ENCODE measurements around the gene PCDHB4.
A peak's percentile ranks its signal among the peaks of the same experiment; 100 is the strongest.
"Not testable (repeated sequence)": the region's sequence is repeated elsewhere in the genome, so short reads cannot be mapped to it uniquely, and the experiment has no call there.

PCDHB4 gene

DNA sequence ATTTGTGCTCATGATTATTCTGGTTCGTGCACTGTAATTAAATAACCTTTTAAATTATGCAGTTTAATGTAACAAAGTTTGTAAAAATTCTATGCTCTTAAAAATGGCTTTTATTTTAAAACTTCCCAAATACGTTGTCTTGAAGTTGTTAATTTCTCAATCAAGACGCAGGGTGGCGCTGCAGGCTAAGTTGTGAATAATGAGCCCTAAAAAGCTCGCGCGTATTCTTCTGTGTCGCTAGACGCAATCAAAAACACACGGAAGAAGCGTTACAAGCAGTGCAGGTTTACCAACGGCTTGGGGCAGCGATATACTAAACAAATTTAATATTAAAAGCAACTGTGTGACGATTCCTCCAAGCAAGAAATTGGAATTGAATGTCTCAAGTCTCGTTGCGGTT is at the start of gene PCDHB4:
Gene PCDHB4 (plus strand): TSS at position 256 of the 400 bp plus-strand sequence. CDS start 181 bp downstream, outside the sequence.
- DNase-seq (ENCODE audit: low spot score), result no peak

DNA sequence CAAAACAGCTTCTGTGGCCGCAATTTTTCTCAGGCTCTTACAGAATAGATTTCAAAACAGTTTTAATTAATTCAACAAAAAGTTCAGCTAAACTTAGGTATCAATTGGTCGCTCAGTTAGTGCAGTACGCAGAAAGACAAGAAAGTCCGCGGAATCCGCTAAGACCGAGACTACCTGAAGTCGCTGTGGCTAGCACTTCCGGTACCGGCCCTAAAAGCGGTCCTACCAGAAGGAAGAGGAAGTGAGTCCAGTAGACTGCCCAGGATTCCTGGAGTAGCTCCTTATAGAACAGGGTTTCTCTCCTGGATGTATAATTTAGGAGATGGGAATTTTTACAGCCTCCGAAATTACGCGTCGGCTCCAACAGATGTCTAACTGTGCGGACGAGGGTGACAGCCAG is 43.8 kb upstream of the PCDHB4 start:
- no peak for DNase-seq (ENCODE audit: low spot score)

DNA sequence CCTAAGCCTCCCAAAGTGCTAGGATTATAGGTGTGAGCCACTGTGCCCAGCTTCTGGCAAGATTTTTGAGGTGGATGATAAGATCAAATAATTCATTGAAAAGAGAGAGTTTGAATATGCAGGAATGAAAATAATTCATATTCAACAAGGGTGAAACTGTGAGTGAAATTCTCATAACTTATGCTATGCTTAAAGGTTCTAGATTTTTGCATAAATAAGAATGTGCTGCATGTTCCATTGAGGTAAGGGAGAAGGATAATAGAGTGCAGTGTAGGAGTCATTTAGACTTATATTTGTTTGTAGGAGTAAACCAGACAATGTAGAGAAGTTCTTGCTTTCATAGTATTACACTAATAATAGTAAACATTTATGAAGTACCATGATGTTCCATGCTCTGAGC is 39.4 kb upstream of the PCDHB4 start:
- DNase-seq (ENCODE audit: low spot score), result no peak

DNA sequence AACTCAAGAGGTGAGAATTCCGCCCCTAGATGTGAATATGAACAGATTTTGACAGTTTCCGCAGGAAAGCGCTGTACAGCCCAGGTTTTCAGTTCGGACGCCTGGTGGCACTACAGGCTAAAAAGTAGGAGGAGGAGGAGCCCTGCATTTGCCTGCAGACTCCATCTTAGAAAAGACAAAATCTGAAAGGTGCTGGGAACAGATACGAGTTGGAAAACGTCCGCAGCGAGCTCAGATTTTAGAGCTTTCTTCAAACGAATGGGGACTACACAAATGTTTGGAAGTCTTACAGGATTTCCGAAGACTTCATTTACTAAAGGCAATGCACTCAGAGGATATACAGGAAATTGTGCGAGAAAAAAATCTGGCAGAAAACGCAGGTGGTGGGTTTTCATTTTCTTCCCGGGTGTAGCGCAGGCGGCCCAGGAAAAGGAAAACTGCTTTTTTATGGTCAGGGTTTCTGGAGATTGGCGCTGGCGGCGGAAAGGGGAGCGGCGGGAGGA is 37.1 kb upstream of the PCDHB4 start:
- peak; percentile 79 for DNase-seq (ENCODE audit: low spot score)

DNA sequence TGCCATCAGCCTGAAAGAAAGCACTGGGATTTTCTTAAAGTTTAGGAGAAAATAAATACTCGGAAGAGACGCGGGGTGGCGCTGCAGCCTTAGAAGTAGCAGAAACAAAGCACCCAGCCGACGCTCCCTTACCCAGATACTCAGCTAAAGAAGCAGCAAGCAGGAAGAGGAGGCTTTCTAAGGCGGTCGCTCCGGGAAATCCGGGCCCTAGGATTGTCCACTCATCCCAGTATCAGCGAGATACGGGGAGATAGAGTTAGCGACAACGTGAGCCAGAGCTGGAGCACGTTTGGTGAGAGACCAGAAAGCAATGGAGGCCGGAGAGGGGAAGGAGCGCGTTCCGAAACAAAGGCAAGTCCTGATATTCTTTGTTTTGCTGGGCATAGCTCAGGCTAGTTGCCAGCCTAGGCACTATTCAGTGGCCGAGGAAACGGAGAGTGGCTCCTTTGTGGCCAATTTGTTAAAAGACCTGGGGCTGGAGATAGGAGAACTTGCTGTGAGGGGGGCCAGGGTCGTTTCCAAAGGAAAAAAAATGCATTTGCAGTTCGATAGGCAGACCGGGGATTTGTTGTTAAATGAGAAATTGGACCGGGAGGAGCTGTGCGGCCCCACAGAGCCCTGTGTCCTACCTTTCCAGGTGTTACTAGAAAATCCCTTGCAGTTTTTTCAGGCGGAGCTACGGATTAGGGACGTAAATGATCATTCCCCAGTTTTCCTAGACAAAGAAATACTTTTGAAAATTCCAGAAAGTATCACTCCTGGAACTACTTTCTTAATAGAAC is 26.9 kb upstream of the PCDHB4 start, which contains the start of gene PCDHB2:
Gene PCDHB2 (plus strand): TSS at position 135 of the 782 bp plus-strand sequence. CDS start 176 bp downstream, at position 311.
- DNase-seq (ENCODE audit: low spot score), result peak; percentile 75

DNA sequence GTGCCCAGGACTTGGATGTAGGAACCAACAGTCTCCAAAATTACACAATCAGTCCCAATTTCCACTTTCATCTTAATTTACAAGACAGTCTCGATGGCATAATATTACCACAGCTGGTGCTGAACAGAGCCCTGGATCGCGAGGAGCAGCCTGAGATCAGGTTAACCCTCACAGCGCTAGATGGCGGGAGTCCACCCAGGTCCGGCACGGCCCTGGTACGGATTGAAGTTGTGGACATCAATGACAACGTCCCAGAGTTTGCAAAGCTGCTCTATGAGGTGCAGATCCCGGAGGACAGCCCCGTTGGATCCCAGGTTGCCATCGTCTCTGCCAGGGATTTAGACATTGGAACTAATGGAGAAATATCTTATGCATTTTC is 26.4 kb upstream of the PCDHB4 start:
- DNase-seq (ENCODE audit: low spot score), result no peak

DNA sequence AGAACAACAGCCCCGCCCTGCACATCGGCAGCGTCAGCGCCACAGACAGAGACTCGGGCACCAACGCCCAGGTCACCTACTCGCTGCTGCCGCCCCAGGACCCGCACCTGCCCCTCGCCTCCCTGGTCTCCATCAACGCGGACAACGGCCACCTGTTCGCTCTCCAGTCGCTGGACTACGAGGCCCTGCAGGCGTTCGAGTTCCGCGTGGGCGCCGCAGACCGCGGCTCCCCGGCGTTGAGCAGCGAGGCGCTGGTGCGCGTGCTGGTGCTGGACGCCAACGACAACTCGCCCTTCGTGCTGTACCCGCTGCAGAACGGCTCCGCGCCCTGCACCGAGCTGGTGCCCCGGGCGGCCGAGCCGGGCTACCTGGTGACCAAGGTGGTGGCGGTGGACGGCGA is 25.4 kb upstream of the PCDHB4 start:
- DNase-seq (ENCODE audit: low spot score), result not testable (repeated sequence)

DNA sequence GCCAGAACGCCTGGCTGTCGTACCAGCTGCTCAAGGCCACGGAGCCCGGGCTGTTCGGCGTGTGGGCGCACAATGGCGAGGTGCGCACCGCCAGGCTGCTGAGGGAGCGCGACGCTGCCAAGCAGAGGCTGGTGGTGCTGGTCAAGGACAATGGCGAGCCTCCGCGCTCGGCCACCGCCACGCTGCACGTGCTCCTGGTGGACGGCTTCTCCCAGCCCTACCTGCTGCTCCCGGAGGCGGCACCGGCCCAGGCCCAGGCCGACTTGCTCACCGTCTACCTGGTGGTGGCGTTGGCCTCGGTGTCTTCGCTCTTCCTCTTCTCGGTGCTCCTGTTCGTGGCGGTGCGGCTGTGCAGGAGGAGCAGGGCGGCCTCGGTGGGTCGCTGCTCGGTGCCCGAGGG is 25.0 kb upstream of the PCDHB4 start:
- DNase-seq (ENCODE audit: low spot score), result not testable (repeated sequence)

DNA sequence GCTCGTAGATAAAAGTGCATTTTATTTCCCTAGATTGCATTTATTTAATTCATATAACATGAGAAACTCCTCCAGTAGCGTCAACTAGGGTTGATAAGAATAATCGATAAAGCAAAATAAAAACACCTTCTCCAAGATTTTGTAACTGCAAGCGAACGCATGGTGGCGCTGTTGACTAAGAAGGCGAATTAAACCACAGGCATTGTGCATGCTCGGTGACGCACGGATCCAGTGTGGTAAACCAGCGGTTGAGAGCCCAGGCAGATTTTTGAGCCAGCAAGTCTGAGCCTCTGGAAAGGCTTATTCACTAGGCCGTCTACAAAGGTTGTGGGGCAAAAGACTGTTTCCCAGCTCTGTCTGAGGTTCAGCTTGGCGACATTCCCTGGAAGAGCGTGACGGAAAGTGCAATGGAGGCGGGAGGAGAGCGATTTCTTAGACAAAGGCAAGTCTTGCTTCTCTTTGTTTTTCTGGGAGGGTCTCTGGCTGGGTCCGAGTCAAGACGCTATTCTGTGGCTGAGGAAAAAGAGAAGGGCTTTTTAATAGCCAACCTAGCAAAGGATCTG is 21.3 kb upstream of the PCDHB4 start, which contains the start of gene PCDHB3:
Gene PCDHB3 (plus strand): TSS at position 231 of the 563 bp plus-strand sequence. CDS start 177 bp downstream, at position 408.
- DNase-seq (ENCODE audit: low spot score), result peak; percentile 70

DNA sequence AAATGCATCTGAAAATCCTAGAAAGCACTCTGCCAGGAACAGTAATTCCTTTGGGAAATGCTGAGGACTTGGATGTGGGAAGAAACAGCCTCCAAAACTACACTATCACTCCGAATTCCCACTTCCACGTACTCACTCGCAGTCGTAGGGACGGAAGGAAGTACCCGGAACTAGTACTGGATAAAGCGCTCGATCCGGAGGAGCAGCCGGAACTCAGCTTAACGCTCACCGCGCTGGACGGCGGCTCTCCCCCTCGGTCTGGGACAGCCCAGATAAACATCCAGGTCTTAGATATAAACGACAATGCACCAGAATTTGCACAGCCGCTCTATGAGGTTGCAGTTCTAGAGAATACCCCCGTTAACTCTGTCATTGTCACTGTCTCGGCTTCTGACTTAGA is 20.6 kb upstream of the PCDHB4 start:
- no peak for DNase-seq (ENCODE audit: low spot score)

DNA sequence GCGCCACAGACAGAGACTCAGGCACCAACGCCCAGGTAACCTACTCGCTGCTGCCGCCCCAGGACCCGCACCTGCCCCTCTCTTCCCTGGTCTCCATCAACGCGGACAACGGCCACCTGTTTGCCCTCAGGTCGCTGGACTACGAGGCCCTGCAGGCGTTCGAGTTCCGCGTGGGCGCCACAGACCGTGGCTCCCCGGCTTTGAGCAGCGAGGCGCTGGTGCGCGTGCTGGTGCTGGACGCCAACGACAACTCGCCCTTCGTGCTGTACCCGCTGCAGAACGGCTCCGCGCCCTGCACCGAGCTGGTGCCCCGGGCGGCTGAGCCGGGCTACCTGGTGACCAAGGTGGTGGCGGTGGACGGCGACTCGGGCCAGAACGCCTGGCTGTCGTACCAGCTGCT is 19.5 kb upstream of the PCDHB4 start:
- not testable (repeated sequence) for DNase-seq (ENCODE audit: low spot score)

DNA sequence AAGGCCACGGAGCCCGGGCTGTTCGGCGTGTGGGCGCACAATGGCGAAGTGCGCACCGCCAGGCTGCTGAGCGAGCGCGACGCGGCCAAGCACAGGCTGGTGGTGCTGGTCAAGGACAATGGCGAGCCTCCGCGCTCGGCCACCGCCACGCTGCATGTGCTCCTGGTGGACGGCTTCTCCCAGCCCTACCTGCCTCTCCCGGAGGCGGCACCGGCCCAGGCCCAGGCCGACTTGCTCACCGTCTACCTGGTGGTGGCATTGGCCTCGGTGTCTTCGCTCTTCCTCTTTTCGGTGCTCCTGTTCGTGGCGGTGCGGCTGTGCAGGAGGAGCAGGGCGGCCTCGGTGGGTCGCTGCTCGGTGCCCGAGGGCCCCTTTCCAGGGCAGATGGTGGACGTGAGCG is 19.1 kb upstream of the PCDHB4 start:
- not testable (repeated sequence) for DNase-seq (ENCODE audit: low spot score)

DNA sequence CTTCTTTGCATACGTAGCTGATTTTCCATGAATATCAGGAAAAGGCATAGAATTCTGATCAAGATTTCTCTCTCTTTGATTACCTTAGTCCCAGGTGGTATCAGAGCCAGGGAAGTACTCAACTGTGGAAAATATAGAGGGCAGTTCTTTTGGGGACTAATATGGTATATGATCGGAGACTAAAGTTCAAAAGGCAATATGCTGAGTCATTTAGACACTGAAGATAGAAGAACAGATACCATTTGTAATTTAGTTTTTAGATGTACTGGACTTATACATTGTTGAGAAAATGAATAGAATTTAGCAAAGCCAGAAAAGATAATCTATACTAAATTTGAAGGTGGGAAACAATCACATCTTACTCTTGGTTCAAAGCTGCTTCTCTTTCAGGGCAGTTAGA is 16.3 kb upstream of the PCDHB4 start:
- DNase-seq (ENCODE audit: low spot score), result no peak

DNA sequence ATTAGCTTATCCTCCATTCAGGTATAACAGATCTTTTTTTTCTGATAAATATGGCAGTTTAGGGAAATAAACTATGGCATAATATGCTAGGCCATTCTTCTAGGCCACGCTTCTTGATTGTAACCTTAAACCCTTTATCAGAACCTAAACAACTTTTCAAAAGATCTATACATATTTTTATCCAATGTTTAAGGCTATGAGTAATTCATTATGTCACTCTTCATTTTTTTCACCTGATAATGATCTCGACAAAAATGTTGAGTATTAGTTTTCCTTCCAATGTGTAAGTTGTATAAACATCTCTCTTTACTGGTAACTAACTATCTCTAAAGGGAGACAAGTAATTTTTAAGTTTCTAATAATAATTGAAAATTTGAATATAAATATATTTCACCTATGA is 2.4 kb upstream of the PCDHB4 start:
- no peak for DNase-seq (ENCODE audit: low spot score)

DNA sequence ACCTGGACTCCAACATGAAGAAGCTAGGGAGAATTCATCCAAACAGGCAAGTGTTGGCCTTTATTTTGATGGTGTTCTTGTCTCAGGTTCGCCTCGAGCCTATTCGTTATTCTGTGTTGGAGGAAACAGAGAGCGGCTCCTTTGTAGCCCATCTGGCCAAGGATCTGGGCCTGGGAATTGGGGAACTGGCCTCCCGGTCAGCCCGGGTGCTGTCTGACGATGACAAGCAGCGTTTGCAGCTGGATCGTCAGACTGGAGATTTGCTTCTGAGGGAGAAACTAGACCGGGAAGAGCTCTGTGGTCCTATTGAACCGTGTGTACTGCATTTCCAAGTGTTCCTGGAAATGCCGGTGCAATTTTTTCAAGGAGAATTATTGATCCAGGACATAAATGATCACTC is 367 bp downstream of the PCDHB4 start:
- DNase-seq (ENCODE audit: low spot score), result no peak

DNA sequence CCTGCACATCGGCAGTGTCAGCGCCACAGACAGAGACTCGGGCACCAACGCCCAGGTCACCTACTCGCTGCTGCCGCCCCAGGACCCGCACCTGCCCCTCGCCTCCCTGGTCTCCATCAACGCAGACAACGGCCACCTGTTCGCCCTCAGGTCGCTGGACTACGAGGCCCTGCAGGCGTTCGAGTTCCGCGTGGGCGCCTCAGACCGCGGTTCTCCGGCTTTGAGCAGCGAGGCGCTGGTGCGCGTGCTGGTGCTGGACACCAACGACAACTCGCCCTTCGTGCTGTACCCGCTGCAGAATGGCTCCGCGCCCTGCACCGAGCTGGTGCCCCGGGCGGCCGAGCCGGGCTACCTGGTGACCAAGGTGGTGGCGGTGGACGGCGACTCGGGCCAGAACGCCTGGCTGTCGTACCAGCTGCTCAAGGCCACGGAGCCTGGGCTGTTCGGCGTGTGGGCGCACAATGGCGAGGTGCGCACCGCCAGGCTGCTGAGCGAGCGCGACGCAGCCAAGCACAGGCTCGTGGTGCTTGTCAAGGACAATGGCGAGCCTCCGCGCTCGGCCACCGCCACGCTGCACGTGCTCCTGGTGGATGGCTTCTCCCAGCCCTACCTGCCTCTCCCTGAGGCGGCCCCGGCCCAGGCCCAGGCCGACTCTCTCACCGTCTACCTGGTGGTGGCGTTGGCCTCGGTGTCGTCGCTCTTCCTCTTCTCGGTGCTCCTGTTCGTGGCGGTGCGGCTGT is 1.9 kb downstream of the PCDHB4 start:
- DNase-seq (ENCODE audit: low spot score), result not testable (repeated sequence)

DNA sequence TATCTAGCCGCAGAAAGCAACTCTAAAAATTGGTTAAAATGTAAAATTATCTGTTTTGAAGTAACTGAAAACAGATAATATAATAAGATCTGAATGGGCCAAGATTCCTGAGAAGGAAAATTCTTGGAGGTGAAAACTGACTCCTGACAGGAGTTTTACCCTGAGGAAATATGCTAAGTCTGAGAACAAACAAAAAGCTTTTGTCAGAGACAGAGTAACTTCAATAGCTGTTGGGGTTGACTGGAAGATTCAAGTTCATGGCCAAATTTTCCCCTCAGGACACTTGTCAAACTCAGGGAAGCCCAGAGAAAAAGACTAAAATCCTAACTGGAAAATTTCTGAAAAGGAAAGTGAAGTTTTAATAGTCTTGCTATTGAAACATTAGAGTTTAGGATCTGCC is 5.7 kb downstream of the PCDHB4 start:
- DNase-seq (ENCODE audit: low spot score), result no peak

DNA sequence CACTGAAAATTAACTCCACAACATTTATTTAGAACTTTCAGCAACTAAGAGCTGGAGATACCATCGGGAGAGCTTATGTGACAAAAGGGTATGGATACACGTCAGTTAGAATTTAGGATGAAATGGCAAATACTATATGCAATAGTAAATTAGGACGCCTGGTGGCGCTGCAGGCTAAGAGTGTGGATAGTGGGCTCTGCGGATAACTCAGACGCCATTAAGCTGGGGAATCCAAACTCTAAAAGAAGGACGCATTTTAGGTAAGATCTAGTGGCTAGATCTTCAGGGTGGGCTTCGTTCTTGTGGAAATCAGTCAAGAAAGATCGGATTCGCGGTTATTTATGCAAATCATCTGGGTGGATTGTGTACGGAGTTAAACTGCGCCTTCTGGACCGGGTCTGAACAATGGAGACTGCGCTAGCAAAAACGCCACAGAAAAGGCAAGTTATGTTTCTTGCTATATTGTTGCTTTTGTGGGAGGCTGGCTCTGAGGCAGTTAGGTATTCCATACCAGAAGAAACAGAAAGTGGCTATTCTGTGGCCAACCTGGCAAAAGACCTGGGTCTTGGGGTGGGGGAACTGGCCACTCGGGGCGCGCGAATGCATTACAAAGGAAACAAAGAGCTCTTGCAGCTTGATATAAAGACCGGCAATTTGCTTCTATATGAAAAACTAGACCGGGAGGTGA is 13.6 kb downstream of the PCDHB4 start, which contains the start of gene PCDHB5:
Gene PCDHB5 (plus strand): TSS at position 177 of the 688 bp plus-strand sequence. CDS start 229 bp downstream, at position 406.
- peak; percentile 53 for DNase-seq (ENCODE audit: low spot score)

DNA sequence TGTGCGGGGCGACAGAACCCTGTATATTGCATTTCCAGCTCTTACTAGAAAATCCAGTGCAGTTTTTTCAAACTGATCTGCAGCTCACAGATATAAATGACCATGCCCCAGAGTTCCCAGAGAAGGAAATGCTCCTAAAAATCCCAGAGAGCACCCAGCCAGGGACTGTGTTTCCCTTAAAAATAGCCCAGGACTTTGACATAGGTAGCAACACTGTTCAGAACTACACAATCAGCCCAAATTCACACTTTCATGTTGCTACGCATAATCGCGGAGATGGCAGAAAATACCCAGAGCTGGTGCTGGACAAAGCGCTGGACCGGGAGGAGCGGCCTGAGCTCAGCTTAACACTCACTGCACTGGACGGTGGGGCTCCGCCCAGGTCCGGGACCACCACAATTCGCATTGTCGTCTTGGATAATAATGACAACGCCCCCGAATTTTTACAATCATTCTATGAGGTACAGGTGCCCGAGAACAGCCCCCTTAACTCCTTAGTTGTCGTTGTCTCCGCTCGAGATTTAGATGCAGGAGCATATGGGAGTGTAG is 14.2 kb downstream of the PCDHB4 start:
- DNase-seq (ENCODE audit: low spot score), result no peak

DNA sequence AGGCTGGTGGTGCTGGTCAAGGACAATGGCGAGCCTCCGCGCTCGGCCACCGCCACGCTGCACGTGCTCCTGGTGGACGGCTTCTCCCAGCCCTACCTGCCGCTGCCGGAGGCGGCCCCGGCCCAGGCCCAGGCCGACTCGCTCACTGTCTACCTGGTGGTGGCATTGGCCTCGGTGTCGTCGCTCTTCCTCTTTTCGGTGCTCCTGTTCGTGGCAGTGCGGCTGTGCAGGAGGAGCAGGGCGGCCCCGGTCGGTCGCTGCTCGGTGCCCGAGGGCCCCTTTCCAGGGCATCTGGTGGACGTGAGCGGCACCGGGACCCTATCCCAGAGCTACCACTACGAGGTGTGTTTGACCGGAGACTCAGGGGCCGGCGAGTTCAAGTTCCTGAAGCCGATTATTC is 15.7 kb downstream of the PCDHB4 start:
- DNase-seq (ENCODE audit: low spot score), result not testable (repeated sequence)

DNA sequence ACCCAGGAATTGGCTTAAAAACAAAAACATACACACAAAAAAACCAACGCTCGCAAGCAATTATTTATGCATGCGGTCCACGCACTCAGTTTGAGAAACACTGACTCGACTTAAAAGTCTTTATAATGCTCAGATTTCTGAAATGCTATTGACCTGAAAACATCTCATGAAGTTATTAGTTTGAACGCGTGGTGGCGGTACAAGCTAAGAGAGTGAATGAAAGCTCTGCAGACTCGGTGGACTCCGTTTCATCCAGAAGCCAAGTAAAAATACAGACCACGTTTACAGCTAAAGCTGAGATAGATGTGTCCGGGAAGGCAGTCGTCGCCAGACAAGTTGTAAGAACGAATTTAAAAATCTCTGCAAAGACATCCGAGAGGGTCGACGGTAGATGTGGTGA is 28.2 kb downstream of the PCDHB4 start, which contains the start of gene PCDHB6:
Gene PCDHB6 (plus strand): TSS at position 246 of the 400 bp plus-strand sequence. CDS start 201 bp downstream, outside the sequence.
- peak; percentile 36 for DNase-seq (ENCODE audit: low spot score)

Measured in kidney tubule cell (primary cell).